Heart right ventricle (tissue), 16 donors: ENCODE measurements around the gene CLMP. TPM values are rescaled to one million over a fixed set of nuclear protein-coding genes. Genes with fewer than 3 reads are reported as not detected.

Experiments
- ATAC-seq, 8 donors: fragments of 200-7000 bp; cut with Tn5 transposase; one replicate each; pipeline ENCODE4 v1.9.1; 2020; ENCODE audit warnings: mild to moderate bottlenecking in 8 of 8, moderate library complexity in 8 of 8, moderate number of reproducible peaks in 1 of 8
- DNase-seq, 2 donors: peaks; one replicate each; pipeline ENCODE4 v3.0.0-alpha.2; 2020
- H3K27ac ChIP-seq, 10 donors: fragments of 200-600 bp; sonication (generic) in 2 of 10; one replicate each; pipeline versions ENCODE4 v1.5.0 to v1.8.0; 2020 to 2022; ENCODE audit warnings: mild to moderate bottlenecking in 3 of 10
- H3K27me3 ChIP-seq, 7 donors: fragments of 200-600 bp; one replicate each; pipeline ENCODE4 v1.8.0; 2021 to 2022; ENCODE audit warnings: mild to moderate bottlenecking in 2 of 7
- H3K36me3 ChIP-seq, 9 donors: fragments of 200-600 bp; sonication (generic) in 1 of 9; one replicate each; pipeline versions ENCODE4 v1.5.0 to v1.8.0; 2020 to 2022; ENCODE audit warnings: mild to moderate bottlenecking in 2 of 9
- H3K4me1 ChIP-seq, 9 donors: fragments of 200-600 bp; sonication (generic) in 1 of 9; one replicate each; pipeline versions ENCODE4 v1.5.0 to v1.8.0; 2020 to 2022; ENCODE audit warnings: mild to moderate bottlenecking in 4 of 9
- H3K4me3 ChIP-seq, 10 donors: fragments of 200-600 bp; sonication (generic) in 2 of 10; one replicate each; pipeline versions ENCODE4 v1.5.0 to v1.8.0; 2020 to 2022; ENCODE audit warnings: mild to moderate bottlenecking in 7 of 10, moderate library complexity in 2 of 10
- H3K9me3 ChIP-seq, 11 donors: fragments of 200-600 bp in 10 of 11; sonication (generic) in 2 of 11; one replicate each; pipeline versions ENCODE4 v1.5.0 to v1.8.0; 2013 to 2022; ENCODE audit warnings: mild to moderate bottlenecking in 2 of 11, control low read depth in 1 of 11, moderate library complexity in 1 of 11
- CTCF ChIP-seq, 9 donors: fragments of 200-600 bp; sonication (generic) in 2 of 9; IDR thresholded peaks; one replicate each; pipeline versions ENCODE4 v1.5.0 to v1.8.0; 2021 to 2022; ENCODE audit warnings: antibody characterized with exemption in 9 of 9, mild to moderate bottlenecking in 5 of 9, moderate library complexity in 1 of 9
- WGBS, 2 donors: extraction: QIAGEN DNeasy Blood & Tissue Kit; methylation state at CpG; one replicate each; pipeline ENCODE4 v1.1.7; 2013; ENCODE audit warnings: inconsistent platforms in 1 of 2; 5-methylcytosine and 5-hydroxymethylcytosine counted together
- intact Hi-C, 10 donors: fragments of 100-400 bp; cut with DNase I; formaldehyde crosslinking; loops; one replicate each; pipeline versions ENCODE4 v1.11.1 to v1.14.2; 2022
- polyA plus RNA-seq, 2 donors: library from polyadenylated mRNA; stranded (reverse); fragments of 200-250 nt; gene quantifications; one replicate each; pipeline ENCODE4 v1.2.3, GENCODE V29; 2013
- total RNA-seq, 10 donors: library from RNA; stranded (reverse); fragmentation: NEBNext Ultra II Directional in 3 of 10; extraction: Animal tissue kit (Norgen Biotek cat#: 25700) in 3 of 10; gene quantifications; one replicate each; pipeline versions ENCODE4 v1.2.1 to v1.2.4, GENCODE V29; 2021 to 2023
- donor health status: Arrhythmogenic right ventricular cardiomyopathy.
- donor health status: ischemic (EF 13 %, LVEDD 7.1; RV severe dilation, severe dysfunction).
- donor health status: healthy with polysubstance abuse.
- donor health status: DM: no; HTN: yes; CAD: no.
- donor health status: DM: no; HTN: no; CAD: no.
- donor health status: ischemic (EF 25% LVEDD 6.9; RV normal size, moderate dysfunction).
- donor health status: ischemic (EF 25% LVEDD 5.7; RV mildly dilated, moderate dysfunction).
- donor health status: healthy.
- donor health status: DM: yes; HTN: yes; CAD: no.
- donor health status: Ischemic cardiomyopathy.
- donor health status: ischemic (EF 35%, LVEDD 5.7; RV mildly dilated, moderate dysfunction).
- donor health status: nonischemic (EF 11% LVEDD 7.7; RV severe dilation, severe dysfunction).
- donor health status: DM: yes; HTN: yes; CAD: no.
- donor health status: PGD.
- donor health status: ischemic (EF 29% LVEDD 5.4; RV normal size, mild dysfunction).
- donor health status: nonischemic (EF 23%, LVEDD 6.1; RV moderate dilation, normal function).

The CLMP gene
- total and polyA plus RNA-seq, 12 donors: 1.9 to 16.9 (median 5.2) TPM

- Histone ChIP-seq H3K4me1 (peaks cover 0 to 17% (median 0%) of the 10 kb centered on the region in 9 donors), H3K27me3 (peaks cover 0 to 8% (median 0%) of the 10 kb centered on the region in 7 donors), H3K27ac (no peak overlapping the region), H3K9me3 (no peaks in the 10 kb centered on the region), H3K4me3 (no peak overlapping the region), H3K36me3 (no peaks in the 10 kb centered on the region)
- TF ChIP-seq CTCF (IDR thresholded peaks at IDR 0.05): no peak
- ATAC-seq: no peak
- WGBS, 2 donors: 92 to 93% methylated on average over 15 of the region's 15 CpGs
- no peak for DNase-seq
- intact Hi-C loops: loop anchor here in 2 of 10 donors (10.0 kb wide), 2 partner anchors 65 to 75 kb away; no protein-coding TSS in a partner anchor
Measured at GRCh38 chr11:123239191-123240150, 44.4 kb upstream of the CLMP start.

GRCh38 chr11:123238297-123238696, 43.2 kb upstream of the CLMP start:
- Histone ChIP-seq H3K9me3 (no peaks in the 10 kb centered on the region), H3K4me3 (no peak overlapping the region), H3K4me1 (peaks cover 0 to 24% (median 0%) of the 10 kb centered on the region in 9 donors), H3K27me3 (peaks cover 0 to 5% (median 0%) of the 10 kb centered on the region in 7 donors), H3K36me3 (no peaks in the 10 kb centered on the region), H3K27ac (no peak overlapping the region)
- intact Hi-C loops: loop anchor here in 2 of 10 donors (10.0 kb wide), 2 partner anchors 63 to 73 kb away; no protein-coding TSS in a partner anchor
- TF ChIP-seq CTCF (IDR thresholded peaks at IDR 0.05): no peak
- DNase-seq: peak; percentile 10 to 18
- 81 to 83% methylated on average over 1 of the region's 1 CpG for whole genome bisulfite sequencing, 2 donors
- peak in 7 of 8 donors; percentile 39 to 86 (median 60) for ATAC-seq

- Histone ChIP-seq H3K9me3 (no peaks in the 10 kb centered on the region), H3K36me3 (no peaks in the 10 kb centered on the region), H3K27me3 (peaks cover 0 to 4% (median 0%) of the 10 kb centered on the region in 7 donors), H3K4me3 (no peak overlapping the region), H3K4me1 (peaks cover 0 to 31% (median 0%) of the 10 kb centered on the region in 9 donors), H3K27ac (no peak overlapping the region)
- ATAC-seq (no peak), DNase-seq (no peak)
- 98 to 100% methylated on average over 3 of the region's 3 CpGs for WGBS, 2 donors
- intact Hi-C loops: loop anchor here in 2 of 10 donors (10.0 kb wide), 2 partner anchors 62 to 72 kb away; no protein-coding TSS in a partner anchor
- TF ChIP-seq CTCF (IDR thresholded peaks at IDR 0.05): no peak
Measured at GRCh38 chr11:123236879-123237278, 41.8 kb upstream of the CLMP start.

- H3K9me3 ChIP-seq: no peaks in the 10 kb centered on the region
- intact Hi-C loops: loop anchor here in 2 of 10 donors (10.0 kb wide), 2 partner anchors 61 to 71 kb away; no protein-coding TSS in a partner anchor
- H3K4me1 ChIP-seq: peaks cover 0 to 31% (median 0%) of the 10 kb centered on the region in 9 donors
- ATAC-seq (peak in 4 of 8 donors; percentile 50 to 66 (median 60)), DNase-seq (no peak)
- WGBS, 2 donors: 65 to 76% methylated on average over 12 of the region's 12 CpGs
- no peak overlapping the region for H3K27ac ChIP-seq
- no peaks in the 10 kb centered on the region for H3K36me3 ChIP-seq
- peaks cover 0 to 5% (median 0%) of the 10 kb centered on the region in 7 donors for H3K27me3 ChIP-seq
- H3K4me3 ChIP-seq: peak overlapping the region in 1 of 10 donors; percentile 22
- TF ChIP-seq CTCF (IDR thresholded peaks at IDR 0.05): peak in 2 of 9 donors; percentile 15 to 29
Measured at GRCh38 chr11:123235656-123236261, 40.7 kb upstream of the CLMP start.
